ENCODE data around the gene ABCA4.

The ABCA4 gene

GRCh38 chr1:94050675-94051074, 70.3 kb downstream of the ABCA4 start:
- no peak for DNase-seq (ENCODE audit: low read depth)

DNA sequence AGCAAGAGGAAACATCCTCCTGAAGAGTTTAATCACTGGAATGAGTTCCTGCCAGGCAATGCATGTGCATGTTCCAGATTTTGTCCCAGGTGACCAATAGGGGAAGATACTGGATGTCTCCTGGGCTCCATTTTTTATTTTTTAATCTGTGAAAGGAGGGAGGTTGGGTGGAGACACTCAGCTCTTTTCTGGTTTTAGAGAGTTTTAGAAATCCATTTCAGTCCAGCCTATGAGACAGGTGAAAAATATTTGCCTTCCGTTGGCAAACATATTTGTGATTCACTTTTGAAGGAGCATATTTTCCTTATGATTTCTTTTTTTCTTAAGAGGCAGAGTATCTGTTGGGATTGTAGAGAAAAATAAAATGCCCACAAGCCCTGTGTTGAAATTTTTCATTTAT, 70.7 kb downstream of the ABCA4 start:
- no peak for DNase-seq (ENCODE audit: low read depth)

GRCh38 chr1:94049791-94050190, 71.2 kb downstream of the ABCA4 start:
- DNase-seq (ENCODE audit: low read depth), result no peak

DNA sequence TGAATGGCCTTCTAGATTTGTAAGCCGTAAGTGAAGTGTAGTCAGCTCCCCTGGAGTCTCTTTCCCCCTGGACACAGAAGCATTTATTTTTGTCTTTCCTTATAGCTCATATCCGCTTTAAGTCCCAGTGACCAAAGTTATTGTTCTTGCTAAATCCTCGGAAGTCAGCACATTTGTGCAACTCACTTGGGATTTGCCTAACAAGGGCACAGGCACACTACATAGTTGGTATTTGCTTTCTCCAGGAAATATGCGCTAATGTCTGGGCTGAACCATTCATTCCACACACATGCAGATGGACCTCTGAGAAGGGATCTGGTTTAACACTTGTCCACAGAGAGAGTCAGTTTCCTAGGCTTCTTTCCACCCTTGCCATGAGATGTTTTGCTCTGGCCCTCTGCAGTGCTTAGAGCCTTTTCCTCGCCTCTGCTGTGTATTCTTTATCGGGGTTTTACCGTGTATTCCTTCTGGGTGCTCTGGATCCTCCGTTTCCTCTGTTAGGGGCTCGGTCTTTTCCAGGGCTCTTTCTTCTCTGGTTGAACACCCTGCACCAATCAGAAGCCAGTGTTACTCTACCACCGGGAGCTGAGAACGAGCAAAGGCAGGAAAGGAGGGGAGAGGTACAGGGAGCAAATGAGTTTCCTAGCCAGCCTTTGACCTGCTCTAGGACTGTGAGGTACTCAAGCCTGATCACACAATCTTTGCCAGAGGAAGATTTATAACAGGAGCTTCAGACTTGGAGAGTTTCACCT, 72.4 kb downstream of the ABCA4 start:
- peak; percentile 85 for DNase-seq (ENCODE audit: low read depth)

GRCh38 chr1:94047949-94048348, 73.0 kb downstream of the ABCA4 start:
- no peak for DNase-seq (ENCODE audit: low read depth)

DNA sequence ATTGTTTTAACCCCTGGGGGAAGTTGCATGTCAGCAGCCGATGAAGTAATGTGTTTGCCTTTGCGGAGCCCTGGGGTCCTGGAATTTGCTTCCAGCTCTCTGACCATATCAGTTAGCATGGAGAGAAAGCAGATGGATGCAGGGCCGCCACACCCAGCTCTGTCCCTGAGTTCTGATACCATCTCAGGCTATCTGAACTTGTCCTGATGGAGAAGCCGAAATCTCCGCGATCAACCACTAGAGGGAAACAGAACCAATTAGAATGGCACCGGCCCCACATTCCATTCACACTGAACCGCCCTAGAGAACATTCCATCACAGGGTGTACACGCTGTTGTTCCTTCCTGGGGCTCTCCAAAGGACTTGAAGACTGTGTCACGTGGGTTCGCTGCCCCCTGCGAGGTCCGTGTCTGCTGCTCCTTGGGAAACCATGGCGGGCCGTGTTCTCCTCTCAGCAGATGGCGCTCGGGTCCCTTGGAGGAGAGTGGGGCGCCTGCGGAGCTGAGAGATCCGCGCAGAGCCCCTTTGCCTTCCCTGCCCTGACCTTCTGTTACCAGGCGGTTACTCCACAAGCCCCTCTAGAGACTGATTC, 75.4 kb downstream of the ABCA4 start:
- DNase-seq (ENCODE audit: low read depth), result peak; percentile 96

- no peak for DNase-seq (ENCODE audit: low read depth)
Observed at GRCh38 chr1:94044891-94045290, 76.1 kb downstream of the ABCA4 start.

- DNase-seq (ENCODE audit: low read depth), result no peak
Observed at GRCh38 chr1:94044290-94044790, 76.6 kb downstream of the ABCA4 start.

GRCh38 chr1:94043738-94044289, 77.1 kb downstream of the ABCA4 start:
- DNase-seq (ENCODE audit: low read depth), result no peak

DNA sequence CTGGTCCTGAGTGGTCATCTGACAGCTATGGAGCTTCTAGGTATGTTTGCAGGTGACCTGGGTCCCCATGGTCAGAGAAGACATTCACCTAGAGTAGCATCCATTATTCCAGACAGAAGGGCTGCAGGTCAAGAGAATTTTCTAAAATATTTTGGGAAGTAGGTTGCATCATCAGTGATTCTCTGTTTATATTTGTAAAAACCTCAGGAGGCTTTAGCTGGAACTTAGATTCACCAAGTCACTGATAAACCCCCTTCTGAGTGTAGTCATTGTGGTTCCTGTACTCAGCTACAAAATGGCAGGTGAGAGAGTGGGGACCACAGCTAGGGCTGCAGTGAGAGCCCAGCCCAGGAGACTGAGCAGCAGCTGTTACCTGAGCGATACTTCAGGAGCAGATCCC, 78.6 kb downstream of the ABCA4 start:
- DNase-seq (ENCODE audit: low read depth), result no peak

DNA sequence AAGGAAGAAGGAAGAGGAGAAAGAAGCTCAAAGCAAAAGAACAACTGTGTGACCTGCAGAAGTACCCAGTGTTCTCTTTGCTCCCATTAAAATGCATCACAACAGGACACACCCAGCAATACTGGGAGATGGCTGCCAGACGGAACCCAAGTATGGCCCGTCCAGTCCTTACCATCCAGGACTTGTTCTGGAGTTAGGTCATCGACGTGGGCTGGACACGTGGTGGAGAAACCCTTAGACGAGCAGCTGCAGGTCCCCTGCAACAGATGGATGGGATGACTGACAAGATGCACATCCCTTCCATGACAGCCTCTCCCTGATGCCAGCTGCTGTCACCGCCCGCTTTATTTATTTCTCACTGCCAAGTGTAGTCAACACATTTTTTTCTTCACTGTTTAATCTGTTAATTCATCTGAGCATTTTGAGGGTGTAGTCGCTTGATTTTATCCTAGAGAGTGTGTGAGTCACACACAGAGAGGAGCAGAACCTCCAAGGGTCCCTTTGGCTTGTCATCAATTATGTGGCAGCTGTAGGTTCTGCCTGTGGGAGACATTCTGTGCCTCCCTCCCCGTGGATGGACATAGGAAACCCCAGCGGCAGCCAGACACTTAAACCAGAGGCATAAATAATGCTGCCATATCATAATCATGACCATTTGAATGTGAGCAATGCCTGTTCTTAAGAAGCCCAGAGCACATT, 80.9 kb downstream of the ABCA4 start:
- no peak for DNase-seq (ENCODE audit: low read depth)

DNA sequence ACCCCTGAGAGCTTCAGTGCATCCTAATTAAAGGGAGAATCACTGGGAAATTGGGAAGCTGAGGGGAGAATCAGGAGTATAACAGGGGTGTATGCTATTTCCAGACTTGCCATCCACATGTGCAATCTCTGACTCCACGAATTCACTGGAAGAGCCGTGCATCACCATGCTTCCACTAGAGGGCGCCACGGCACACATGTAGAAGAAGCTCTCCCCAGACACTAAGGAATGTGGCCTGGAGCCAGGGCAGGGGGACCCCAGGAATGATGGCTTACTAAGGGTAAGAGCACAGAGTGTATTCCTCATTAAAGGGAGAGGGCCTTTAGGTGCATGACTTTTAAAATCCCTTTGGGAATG, 81.5 kb downstream of the ABCA4 start:
- DNase-seq (ENCODE audit: low read depth), result no peak

GRCh38 chr1:94038511-94038910, 82.4 kb downstream of the ABCA4 start:
- no peak for DNase-seq (ENCODE audit: low read depth)

DNA sequence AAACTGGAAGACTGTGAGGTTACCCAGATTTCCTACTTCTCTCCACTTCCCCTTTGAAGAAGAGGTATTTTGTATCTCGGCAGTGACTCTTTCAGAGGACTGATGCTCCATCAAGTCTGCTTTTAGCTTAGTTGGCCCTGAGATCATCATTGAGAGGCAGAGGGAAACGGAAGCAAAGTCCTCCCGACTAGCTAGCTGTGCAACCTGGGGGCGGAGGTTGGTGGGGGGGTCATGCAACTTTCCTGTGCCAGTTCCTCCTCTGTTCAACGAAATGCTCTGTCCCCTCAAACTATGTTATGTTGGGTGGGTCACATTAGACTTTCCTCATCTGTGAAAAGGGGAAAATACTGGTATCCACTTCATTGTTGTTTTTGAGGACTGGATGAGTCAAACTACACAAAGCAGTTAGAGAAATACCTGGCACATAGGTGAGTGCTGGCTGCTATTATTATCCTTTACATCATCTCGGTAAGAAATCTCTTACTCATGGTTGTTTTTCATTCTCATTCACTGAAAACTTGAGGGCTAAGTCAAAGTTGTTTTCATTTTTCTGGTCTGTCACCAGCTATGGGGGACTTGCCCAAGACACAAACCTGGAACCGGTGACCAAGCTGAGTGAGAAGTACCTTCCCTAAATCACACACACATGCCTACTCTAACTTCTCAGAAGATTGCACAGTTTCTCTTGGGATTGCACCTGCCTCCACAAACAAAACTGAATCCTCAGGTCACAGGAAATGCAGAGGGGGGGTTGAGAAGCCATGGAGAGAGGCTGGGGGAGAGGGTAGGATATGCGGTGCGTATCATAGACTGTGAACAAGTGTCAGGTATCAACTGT, 83.3 kb downstream of the ABCA4 start:
- no peak for DNase-seq (ENCODE audit: low read depth)

GRCh38 chr1:94036730-94037129, 84.2 kb downstream of the ABCA4 start:
- no peak for DNase-seq (ENCODE audit: low read depth)

- DNase-seq (ENCODE audit: low read depth), result no peak
Observed at GRCh38 chr1:94033849-94034248, 87.1 kb downstream of the ABCA4 start.

DNA sequence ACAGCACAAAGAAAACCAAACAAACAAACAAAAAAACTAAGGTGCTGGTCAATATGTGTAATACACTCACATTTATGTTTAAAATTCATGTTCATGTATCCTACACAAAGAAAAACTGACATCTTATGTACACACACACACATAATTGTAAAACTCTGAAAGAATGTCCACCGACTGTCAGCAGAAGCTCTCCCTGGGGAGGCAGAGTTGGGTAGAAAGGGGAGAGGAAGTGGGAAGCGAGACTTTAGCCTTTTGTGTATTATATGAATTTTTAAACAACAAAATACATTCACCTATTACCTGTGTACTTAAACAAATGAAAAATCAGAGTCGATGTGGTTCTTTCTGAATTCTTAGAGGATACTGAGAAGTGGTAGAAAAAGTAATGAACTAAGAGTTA, 88.3 kb downstream of the ABCA4 start:
- DNase-seq (ENCODE audit: low read depth), result no peak

DNA sequence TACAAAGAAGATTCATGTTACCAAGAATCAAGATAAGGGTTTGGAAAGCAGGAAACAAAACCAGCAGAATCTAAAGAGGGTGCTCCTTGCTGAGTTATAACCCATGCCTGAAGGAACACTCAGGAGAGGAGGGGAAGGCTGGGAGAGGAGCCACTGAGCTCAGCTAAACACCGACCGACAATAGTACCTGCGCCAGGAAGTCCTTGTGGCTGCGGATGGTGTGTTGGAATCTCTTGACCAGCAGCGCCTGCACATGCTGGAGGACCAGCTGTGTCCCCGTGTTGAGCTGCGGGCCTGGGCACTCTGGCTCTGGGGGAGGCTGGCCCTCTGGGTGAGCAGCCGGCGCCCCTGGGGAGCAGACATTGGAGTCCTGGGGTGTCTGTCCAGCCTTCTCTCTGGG, 89.4 kb downstream of the ABCA4 start:
- no peak for DNase-seq (ENCODE audit: low read depth)

- no peak for DNase-seq (ENCODE audit: low read depth)
Observed at GRCh38 chr1:94031154-94031553, 89.8 kb downstream of the ABCA4 start.

GRCh38 chr1:94029130-94029993, 91.6 kb downstream of the ABCA4 start:
- no peak for DNase-seq (ENCODE audit: low read depth)
